ENCODE measurements around the gene ANO10. TPM values are rescaled to one million over a fixed set of nuclear protein-coding genes. Genes with fewer than 3 reads are reported as not detected.
A peak's percentile ranks its signal among the peaks of the same experiment; 100 is the strongest.

ANO10 gene
- total RNA-seq, 1 donor from 2014 or later, result 6.0 TPM

- Mint-ChIP-seq H3K9me3 (peaks cover 18% of the 10 kb centered on the region), H3K4me3 (peak overlapping the region; percentile 69), H3K27me3 (peaks cover under 1% of the 10 kb centered on the region)
Measured at GRCh38 chr3:43389388-43390254, 232.2 kb downstream of the ANO10 start.

DNA sequence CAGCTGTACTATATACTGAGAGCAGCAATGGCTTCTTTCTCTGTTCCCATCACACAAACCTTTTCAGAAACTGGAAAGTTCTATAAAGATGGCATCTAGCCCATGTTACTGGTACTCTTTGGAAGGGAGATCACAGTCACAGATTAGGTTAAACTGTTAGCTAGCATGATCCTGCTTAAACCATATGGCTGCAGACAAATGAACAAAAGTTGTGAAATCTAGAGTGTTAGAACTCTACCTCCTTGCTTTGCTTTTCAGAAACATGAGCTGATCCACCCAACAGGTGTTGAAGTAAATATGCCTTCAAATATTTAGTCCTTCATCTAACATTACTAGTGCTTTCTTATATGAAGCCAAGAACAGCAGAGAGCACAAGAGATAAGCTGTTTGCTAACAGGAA lies 232.9 kb downstream of the ANO10 start:
- Mint-ChIP-seq H3K36me3 (ENCODE audit: low read depth) (peaks cover 5% of the 10 kb centered on the region), H3K4me3 (peak overlapping the region; percentile 26), H3K9me3 (peaks cover 18% of the 10 kb centered on the region), H3K27ac (peak overlapping the region; percentile 88), H3K27me3 (peaks cover 4% of the 10 kb centered on the region), H3K4me1 (peaks cover 44% of the 10 kb centered on the region)
- DNase-seq, result no peak
- intact Hi-C loops (cut with micrococcal nuclease), result loop anchor here (1.0 to 5.0 kb wide), 4 partner anchors 42 to 233 kb away; partner anchors contain the start of gene ANO10

More at GRCh38 chr3:43389388-43390254, 232.2 kb downstream of the ANO10 start:
- peak overlapping the region; percentile 88 for H3K27ac Mint-ChIP-seq
- H3K36me3 Mint-ChIP-seq (ENCODE audit: low read depth), result peaks cover 5% of the 10 kb centered on the region
- intact Hi-C loops (cut with micrococcal nuclease), result loop anchor here (1.0 to 5.0 kb wide), 4 partner anchors 42 to 233 kb away; partner anchors contain the start of gene ANO10
- peak; percentile 93 for DNase-seq
- H3K4me1 Mint-ChIP-seq, result peaks cover 47% of the 10 kb centered on the region

- H3K36me3 Mint-ChIP-seq (ENCODE audit: low read depth), result peaks cover 3% of the 10 kb centered on the region
- H3K4me1 Mint-ChIP-seq, result peaks cover 44% of the 10 kb centered on the region
- peak overlapping the region; percentile 34 for H3K27ac Mint-ChIP-seq
- no peak for DNase-seq
- H3K27me3 Mint-ChIP-seq, result peaks cover 4% of the 10 kb centered on the region
- H3K4me3 Mint-ChIP-seq, result no peak overlapping the region
- intact Hi-C loops (cut with micrococcal nuclease), result loop anchor here (2.0 to 5.0 kb wide), 2 partner anchors 117 to 234 kb away; partner anchors contain the start of gene ANO10
- H3K9me3 Mint-ChIP-seq, result peaks cover 13% of the 10 kb centered on the region
Measured at GRCh38 chr3:43388175-43388574, 233.6 kb downstream of the ANO10 start.

DNA sequence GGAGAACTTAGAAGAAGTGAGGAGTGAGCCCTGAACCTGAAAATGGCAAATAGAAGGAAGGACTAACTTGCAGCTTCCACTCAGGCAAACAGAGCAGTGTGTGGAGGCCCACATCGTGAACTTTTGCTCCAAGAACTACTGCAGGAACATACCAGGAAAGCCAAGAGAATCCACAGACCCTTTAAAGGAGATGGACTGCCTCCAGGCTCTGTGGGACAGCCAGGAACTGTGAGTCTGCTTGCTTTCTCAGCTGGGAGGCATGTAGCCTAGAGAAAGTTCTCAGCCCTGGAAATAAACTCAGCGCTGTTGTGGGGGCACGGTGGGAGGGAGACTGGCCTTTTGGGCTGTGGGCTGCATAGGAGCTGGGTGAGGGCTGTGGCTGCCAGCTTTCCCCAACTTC lies 242.5 kb downstream of the ANO10 start:
- Mint-ChIP-seq H3K27me3 (peaks cover 3% of the 10 kb centered on the region), H3K27ac (no peak overlapping the region), H3K4me1 (peaks cover 9% of the 10 kb centered on the region), H3K9me3 (peaks cover 3% of the 10 kb centered on the region), H3K36me3 (ENCODE audit: low read depth) (no peaks in the 10 kb centered on the region), H3K4me3 (no peak overlapping the region)
- intact Hi-C loops (cut with micrococcal nuclease), result loop anchor here (2.0 to 5.0 kb wide), 2 partner anchors 123 to 157 kb away; no protein-coding TSS in a partner anchor
- DNase-seq, result no peak

GRCh38 chr3:43378066-43378935 lies 243.5 kb downstream of the ANO10 start:
- Mint-ChIP-seq H3K27me3 (peaks cover 2% of the 10 kb centered on the region), H3K4me3 (no peak overlapping the region), H3K36me3 (ENCODE audit: low read depth) (no peaks in the 10 kb centered on the region), H3K27ac (no peak overlapping the region), H3K4me1 (peaks cover 8% of the 10 kb centered on the region), H3K9me3 (peaks cover 3% of the 10 kb centered on the region)
- DNase-seq, result peak; percentile 91
- intact Hi-C loops (cut with micrococcal nuclease), result loop anchor here (1.0 to 5.0 kb wide), 3 partner anchors 124 to 216 kb away; no protein-coding TSS in a partner anchor

GRCh38 chr3:43373560-43373928 lies 248.3 kb downstream of the ANO10 start:
- H3K4me3 Mint-ChIP-seq, result no peak overlapping the region

DNA sequence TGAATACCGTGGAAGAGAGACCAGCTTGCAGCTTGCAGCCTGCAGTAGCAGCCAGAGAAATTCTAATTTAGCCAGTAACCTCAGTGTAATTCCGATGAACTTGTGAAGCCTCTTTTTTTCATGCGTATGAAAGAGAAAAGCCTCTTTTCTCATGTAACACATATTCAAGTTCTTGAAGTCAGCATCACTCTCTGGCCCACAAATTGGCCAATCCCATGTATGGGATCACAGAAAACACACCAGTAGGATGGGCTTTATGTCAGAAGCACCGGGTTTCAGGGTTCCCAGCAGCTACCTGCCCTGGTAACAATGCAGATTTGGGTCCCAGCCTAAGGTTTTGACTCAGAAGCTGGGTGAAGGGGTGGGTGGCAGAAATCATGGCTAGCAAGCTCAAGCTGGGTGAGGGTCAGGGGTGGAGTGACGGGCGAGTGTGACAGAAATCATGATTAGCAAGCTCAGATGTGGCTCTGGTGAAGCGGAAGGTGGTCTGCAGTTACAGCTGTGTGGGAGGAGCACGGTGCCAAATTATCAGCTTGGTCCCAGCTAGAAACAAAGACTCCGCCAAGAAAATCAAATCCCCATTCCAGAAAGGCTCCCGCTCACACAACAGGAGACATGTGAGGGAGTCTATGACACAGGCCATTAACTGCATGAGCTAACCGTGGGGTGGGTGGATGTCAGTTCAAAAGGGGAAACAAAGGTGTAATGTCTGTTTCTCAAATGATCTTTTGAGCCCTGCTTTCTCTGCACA lies 248.8 kb downstream of the ANO10 start:
- no peaks in the 10 kb centered on the region for H3K9me3 Mint-ChIP-seq
- H3K4me1 Mint-ChIP-seq, result peaks cover 3% of the 10 kb centered on the region
- DNase-seq, result no peak
- no peak overlapping the region for H3K27ac Mint-ChIP-seq
- no peaks in the 10 kb centered on the region for H3K27me3 Mint-ChIP-seq
- H3K4me3 Mint-ChIP-seq, result no peak overlapping the region
- intact Hi-C loops (cut with micrococcal nuclease), result no loop called here
- H3K36me3 Mint-ChIP-seq (ENCODE audit: low read depth), result no peaks in the 10 kb centered on the region

More at GRCh38 chr3:43373560-43373928, 248.3 kb downstream of the ANO10 start:
- peaks cover 7% of the 10 kb centered on the region for H3K4me1 Mint-ChIP-seq
- no peak for DNase-seq
- no peaks in the 10 kb centered on the region for H3K9me3 Mint-ChIP-seq
- H3K27ac Mint-ChIP-seq, result no peak overlapping the region
- intact Hi-C loops (cut with micrococcal nuclease), result no loop called here
- H3K36me3 Mint-ChIP-seq (ENCODE audit: low read depth), result no peaks in the 10 kb centered on the region
- no peaks in the 10 kb centered on the region for H3K27me3 Mint-ChIP-seq

GRCh38 chr3:43372007-43372740 lies 249.6 kb downstream of the ANO10 start:
- intact Hi-C loops (cut with micrococcal nuclease), result no loop called here
- H3K27ac Mint-ChIP-seq, result no peak overlapping the region

GRCh38 chr3:43371494-43371893 lies 250.3 kb downstream of the ANO10 start:
- Mint-ChIP-seq H3K36me3 (ENCODE audit: low read depth) (no peaks in the 10 kb centered on the region), H3K4me1 (no peaks in the 10 kb centered on the region), H3K4me3 (no peak overlapping the region), H3K27ac (no peak overlapping the region), H3K27me3 (no peaks in the 10 kb centered on the region), H3K9me3 (no peaks in the 10 kb centered on the region)
- no peak for DNase-seq
- intact Hi-C loops (cut with micrococcal nuclease), result no loop called here

More at GRCh38 chr3:43372007-43372740, 249.6 kb downstream of the ANO10 start:
- Mint-ChIP-seq H3K9me3 (no peaks in the 10 kb centered on the region), H3K4me1 (no peaks in the 10 kb centered on the region), H3K27me3 (no peaks in the 10 kb centered on the region), H3K4me3 (no peak overlapping the region), H3K36me3 (ENCODE audit: low read depth) (no peaks in the 10 kb centered on the region)
- no peak for DNase-seq

DNA sequence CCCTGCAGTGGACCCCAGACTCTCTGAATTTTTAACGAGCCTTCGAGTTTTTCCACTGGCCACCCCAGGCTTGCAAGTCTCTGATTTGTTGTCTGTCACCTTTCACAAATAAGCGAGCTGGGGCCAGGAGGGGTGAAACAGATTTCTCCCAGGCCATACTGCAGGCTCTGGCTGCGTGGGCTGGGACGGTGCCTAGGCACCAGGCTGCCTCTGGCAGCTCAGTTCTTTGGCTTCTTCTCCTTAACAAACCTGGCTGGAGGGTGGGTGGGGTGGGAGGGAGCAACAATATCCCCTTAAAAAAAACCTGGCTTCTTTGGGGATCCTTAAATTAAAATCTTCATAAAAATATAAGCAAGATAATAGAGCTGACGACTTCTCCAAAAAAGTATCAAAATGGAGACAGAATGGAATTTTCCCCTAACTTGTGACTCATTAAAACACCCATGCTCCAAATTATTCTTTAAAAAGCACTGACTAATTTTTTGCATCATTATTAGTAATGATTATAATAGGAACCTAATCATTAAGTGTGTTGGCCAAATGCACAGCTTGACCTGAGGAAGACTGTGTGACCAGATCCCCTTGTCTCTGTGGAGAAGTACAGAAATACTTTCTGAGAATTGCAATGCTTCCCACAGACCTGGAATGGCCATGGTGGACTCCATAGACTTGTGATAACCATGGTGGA lies 251.4 kb downstream of the ANO10 start:
- intact Hi-C loops (cut with micrococcal nuclease), result no loop called here
- no peak overlapping the region for H3K27ac Mint-ChIP-seq
- no peaks in the 10 kb centered on the region for H3K27me3 Mint-ChIP-seq
- H3K4me1 Mint-ChIP-seq, result no peaks in the 10 kb centered on the region
- H3K4me3 Mint-ChIP-seq, result no peak overlapping the region
- H3K9me3 Mint-ChIP-seq, result no peaks in the 10 kb centered on the region
- no peaks in the 10 kb centered on the region for H3K36me3 Mint-ChIP-seq (ENCODE audit: low read depth)
- DNase-seq, result no peak

- intact Hi-C loops (cut with micrococcal nuclease), result no loop called here
- H3K9me3 Mint-ChIP-seq, result no peaks in the 10 kb centered on the region
- no peak overlapping the region for H3K27ac Mint-ChIP-seq
- H3K36me3 Mint-ChIP-seq (ENCODE audit: low read depth), result no peaks in the 10 kb centered on the region
- H3K4me3 Mint-ChIP-seq, result no peak overlapping the region
- no peaks in the 10 kb centered on the region for H3K27me3 Mint-ChIP-seq
- DNase-seq, result no peak
- no peaks in the 10 kb centered on the region for H3K4me1 Mint-ChIP-seq
Measured at GRCh38 chr3:43369404-43370292, 252.2 kb downstream of the ANO10 start.

Measured in activated CD4-positive, alpha-beta T cell treated with anti-CD3 and anti-CD28 coated beads, Interleukin-2, amount 10 ng/mL, durations not matched to agents 24 days and 14 days (primary cell).